DMS53 treated with DMSO at 0.1 percent for 48 hours (cell line): Measurements from ENCODE around the gene KRT6A.
"Not testable (repeated sequence)": the region's sequence is repeated elsewhere in the genome, so short reads cannot be mapped to it uniquely, and the experiment has no call there.

ENCODE experiments used
- DNase-seq: peaks from one replicate; lab custom pipeline; 2025; ENCODE audit not compliant: unreplicated experiment; lab: John Stamatoyannopoulos, UW

Gene KRT6A

DNA sequence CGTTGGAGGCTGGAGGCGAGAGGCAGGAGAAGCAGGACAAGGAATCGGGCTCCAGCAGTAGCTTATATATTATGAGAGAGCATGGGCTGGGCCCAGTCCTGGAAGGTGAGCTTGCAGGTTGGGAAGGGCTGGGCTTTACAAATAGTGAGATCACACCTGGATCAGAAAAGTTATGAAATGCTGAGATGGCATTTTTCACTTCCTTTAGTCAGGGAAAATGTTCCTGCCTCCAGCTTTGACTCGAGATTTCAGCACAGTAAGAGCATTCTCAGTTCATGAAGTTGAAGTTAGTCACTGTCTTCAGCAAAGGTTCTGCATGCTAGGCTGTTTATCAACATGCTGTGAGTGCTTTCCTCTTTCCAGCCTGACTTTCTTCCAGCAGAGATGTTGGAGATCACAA, 19.3 kb downstream of the KRT6A start, which contains the start of gene KRT6C:
Gene KRT6C, minus strand, starts transcription at position 38 of the 400 bp plus-strand sequence. CDS start 68 bp downstream, outside the sequence.
- no peak for DNase-seq

DNA sequence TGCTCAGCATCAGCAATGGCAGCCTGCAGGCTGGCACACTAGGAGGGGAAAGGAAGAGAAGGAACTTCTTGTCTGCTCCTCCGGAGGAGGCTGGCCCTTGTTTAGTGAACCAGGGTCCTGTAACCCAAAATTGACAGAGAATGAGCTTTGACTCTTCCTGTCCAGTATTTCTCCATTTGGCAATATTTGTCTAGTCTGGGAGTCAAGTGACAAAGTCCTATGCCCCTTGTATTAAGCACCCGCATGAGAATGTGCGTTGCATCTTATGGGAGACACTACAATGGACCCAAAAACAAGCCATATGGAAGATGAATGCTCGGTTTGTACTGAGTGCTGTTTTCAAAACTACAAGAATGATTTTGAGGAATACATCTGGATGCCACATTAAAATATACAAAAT, 23.2 kb downstream of the KRT6A start:
- DNase-seq: no peak

DNA sequence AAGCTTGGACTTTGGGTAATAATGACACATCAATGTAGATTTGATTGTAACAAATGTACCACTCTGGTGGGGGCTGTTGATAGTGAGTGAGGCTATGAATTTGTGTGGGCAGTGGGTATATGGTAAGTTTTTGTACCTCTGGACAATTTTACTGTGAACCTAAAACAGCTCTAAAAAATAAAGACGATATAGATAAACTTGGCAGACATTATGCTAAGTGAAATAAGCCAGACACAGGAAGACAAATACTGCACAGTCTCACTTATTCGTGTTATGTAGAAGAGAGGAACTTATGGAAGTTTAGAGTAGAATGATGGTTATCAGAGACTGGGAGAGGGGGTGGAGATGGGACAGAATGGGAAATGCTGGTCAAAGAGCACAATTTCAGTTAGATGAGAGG, 28.2 kb downstream of the KRT6A start:
- DNase-seq: no peak

DNA sequence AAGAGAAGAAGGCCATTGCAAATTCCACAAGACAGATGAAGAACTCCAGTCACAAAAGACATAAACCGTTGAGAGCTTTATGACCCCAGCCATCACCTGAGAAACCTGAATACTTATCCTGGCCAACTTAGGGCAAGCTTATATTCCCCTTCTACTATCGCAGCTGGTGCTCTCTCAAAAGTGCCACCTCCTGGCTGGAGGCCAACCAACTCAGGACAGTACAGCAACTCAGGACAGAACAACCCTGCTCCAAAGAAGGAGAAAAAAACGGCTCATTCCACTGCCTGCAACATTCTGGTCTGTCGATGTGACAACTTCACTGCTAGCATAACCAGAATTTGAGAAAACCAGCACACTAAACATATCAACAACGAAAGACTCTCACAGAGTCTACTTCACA, 31.4 kb downstream of the KRT6A start:
- no peak for DNase-seq

DNA sequence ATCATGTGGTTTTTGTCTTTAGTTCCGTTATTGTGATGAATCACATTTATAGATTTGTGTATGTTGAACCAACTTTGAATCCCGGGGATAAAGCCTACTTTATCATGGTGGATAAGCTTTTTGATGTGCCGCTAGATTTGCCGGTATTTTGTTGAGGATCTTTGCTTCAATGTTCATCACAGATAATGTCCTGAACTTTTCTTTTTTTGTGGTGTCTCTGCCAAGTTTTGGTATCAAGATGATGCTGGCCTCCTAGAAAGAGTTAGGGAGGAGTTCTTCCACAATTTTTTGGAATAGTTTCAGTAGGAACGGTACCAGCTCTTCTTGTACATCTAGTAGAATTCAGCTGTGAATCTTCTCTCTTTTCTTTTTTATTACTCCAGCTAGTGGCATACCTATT, 34.2 kb downstream of the KRT6A start:
- no peak for DNase-seq

DNA sequence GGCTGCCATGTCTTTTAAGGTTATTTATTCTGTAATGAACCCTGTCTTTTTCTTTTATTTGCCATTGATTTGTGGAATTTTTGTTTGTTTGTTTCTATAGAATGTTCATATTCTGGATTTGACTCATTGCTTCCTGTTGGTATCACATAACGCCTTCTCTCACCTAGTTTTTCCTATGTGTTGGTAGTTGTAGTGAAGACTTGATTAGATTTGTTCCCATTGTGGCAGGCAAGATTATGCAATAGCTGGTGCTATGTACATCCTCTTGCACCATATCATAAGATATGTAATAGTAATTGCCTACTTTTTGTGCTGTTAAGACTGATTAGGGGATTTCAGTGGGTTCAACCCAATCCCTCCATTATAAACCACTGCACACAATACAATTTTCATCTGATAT, 37.2 kb downstream of the KRT6A start:
- DNase-seq: no peak

DNA sequence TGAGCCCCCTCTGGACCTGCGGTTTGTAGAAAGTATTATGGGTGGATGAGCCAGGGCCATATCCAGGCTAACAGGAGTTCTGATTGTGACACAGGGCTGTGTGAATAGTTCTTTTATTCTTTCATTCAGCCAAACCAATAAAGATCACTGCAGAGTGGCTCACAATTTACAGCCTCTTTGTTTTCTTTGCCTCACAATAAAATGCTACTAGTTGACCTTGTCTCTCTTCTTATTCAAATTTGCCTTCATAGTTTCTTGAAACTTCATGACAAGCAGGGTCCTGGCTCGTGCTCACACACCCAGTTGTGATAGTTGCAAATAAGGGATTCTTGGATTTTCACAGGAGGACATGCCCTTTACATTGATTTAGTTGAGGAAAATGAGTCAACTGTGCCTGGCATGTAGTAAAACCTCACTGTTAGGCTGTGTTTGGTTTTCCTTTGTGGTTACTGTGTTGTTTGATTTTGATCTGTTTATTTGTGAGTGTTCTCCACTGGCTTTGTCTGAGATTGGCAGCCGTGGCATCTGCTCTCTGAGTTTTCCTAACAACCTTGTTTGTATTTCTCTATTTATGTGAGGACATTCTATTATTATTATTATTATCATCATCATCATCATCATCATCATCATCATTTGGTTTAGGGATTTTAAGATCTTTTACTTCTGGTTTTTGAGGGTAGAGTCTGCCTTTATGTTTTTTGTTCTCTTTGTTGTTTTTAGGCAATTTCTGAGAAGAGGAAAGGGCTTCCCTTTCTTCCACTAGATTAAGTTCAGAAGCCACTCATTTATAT, 38.5 kb downstream of the KRT6A start:
- DNase-seq: no peak

DNA sequence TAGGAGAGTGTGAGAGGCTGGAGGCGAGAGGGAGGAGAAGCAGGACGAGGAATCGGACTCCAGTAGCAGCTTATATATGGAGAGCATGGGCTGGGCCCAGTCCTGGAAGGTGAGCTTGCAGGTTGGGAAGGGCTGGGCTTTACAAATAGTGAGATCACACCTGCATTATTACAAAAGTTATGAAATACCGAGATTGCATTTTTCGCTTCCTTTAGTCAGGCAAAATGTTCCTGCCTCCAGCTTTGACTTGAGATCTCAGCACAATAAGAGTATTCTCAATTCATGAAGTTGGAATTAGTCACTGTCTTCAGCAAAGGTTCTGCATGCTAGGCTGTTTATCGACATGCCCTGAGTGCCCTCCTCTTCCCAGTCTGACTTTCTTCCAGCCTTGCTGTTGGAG, 41.0 kb downstream of the KRT6A start, which contains the start of gene KRT6B:
Gene KRT6B, minus strand, starts transcription at position 46 of the 400 bp plus-strand sequence. CDS start 68 bp downstream, outside the sequence.
- DNase-seq: no peak

DNA sequence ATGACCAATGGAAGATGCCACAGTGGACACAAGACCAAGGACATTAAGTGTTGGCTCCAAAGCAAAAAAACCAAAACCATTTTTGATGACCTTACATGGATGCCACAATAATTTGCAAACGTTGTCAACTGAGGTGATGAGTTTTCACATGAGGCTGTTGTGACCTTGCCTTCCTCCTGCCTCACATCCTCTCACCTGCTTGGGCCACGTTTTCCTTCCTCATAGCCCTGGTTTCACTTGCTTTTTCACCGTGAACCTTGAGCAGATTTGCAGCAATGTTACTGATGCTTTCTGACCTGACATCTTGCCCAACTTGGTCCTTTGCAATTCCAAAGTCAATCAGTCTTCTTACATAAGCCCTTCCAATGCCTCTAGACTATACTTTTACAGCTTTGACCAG, 44.8 kb downstream of the KRT6A start:
- no peak for DNase-seq

DNA sequence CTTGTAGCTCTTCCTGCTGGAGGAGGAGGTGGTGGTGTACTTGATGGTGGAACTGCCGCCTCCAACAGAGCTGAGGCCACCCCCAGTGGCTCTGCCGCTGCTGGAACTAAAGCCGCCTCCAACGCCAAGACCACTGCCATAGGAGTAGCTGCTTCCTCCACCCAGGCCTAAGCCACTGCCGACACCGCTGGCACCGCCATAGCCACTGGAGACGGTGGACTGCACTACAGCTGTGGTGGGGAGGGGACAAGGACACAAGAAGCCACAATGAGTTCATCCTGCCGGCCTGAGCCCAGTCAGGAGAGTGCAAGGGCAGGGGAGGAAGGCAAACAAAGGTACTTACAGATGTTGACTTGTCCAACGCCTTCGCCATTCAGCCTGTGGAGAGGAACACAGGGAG, 45.9 kb downstream of the KRT6A start:
- DNase-seq: not testable (repeated sequence)

DNA sequence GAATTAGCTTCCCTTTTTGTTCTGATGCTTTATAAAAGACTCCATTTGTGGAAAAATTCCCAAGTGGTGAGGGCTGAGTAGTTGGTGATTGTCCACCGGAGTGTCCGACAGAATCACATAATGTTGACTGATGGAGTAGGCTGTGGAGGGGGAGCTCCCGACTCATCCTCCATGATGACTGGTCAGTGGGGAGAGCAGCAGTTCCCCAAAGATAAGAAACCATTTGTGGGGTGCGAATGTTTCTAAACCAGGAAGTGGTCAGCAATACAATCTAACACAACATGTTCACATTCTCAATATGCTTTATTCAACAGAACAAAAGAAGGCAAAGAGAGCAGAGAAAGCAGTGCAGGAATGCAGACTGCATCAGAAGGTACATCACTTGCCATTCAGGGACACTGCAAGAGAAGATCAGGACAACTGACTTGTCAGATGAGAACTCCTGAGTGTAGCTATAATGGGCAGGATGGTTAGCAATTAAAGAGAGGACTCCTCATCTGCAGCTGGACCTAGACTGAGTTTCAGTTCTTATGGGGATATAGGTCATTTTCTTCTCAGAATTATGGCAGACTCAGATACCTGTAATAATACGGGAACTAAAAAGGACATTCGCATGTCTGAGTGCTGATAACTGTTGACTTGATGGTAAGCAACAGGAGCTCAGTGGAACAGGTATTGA, 46.6 kb downstream of the KRT6A start:
- DNase-seq: no peak

DNA sequence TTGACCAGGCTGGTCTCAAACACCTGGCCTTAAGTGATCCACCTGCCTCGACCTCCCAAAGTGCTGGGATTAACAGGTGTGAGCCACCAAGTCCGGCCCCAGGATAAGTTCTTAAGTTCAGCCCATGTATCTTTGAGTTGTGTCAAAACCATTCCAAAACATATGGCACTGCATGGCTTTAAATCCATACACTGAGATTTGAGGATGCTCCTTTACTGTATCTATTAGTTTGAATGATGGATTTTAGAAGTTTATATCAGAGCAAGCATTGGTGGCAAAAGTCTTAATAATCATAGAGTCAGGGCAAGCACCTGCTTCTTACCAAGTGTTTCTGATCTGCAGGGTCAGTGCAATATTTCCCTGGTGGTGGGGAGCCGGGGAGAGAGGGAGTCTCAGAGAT, 47.2 kb downstream of the KRT6A start:
- no peak for DNase-seq

DNA sequence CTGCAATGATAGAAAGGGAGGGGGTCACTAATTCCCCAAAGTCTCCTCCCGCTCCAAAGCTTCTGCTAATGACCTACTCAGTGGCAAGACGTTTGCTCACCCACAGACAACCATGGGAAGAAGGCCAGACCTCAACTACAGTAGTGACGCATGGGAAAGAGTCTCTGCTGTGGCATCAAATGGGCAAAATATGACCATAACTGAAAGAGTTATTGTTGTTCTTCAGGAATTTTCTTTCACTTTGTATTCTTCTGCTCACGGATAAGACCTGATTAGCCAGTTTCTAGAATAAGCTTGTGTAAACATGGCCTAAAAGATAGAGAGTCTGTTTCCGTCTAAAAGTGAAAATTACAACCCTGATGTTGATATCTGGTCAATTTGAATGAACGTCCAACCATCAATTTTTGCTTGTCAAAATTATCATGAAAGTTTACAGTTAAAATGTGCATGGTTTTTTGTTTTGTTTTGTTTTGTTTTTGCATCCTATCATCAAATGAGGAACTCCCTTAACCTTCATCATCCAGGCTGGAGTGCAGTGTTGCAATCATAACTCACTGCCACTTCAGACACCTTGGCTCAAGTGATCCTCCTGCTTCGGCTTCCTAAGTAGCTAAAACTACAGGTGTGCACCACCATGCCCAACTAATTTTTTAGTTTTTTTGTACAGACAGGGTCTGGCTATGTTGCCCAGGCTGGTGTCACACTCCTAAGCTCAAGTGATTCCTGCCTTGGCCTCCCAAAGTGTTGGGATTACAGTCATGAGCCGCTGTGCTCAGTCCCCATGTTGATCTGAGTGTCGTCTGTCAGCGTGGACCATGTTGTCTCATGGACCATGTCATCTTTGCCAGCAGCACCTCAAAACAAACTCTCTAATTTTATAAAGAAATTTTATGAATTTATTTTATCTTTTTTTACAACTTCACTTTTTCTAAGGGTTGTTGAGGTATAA, 48.1 kb downstream of the KRT6A start:
- no peak for DNase-seq

DNA sequence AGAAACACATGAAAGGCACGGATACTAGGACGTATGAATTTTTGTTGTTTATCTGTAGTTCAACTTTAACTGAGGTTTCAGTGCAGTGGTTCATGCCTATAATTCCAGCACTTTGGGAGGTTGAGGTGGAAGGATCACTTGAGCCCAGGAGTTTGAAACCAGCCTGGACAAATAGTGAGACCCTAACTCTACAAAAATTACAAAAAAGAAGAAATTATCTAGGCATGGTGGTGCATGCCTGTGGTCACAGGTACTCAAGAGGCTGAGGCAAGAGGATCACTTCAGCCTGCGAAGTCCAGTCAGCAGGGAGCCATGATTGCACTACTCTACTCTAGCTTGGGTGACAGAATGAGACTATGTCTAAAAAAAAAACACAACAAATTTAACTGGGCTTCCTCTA, 49.1 kb downstream of the KRT6A start:
- DNase-seq: no peak

DNA sequence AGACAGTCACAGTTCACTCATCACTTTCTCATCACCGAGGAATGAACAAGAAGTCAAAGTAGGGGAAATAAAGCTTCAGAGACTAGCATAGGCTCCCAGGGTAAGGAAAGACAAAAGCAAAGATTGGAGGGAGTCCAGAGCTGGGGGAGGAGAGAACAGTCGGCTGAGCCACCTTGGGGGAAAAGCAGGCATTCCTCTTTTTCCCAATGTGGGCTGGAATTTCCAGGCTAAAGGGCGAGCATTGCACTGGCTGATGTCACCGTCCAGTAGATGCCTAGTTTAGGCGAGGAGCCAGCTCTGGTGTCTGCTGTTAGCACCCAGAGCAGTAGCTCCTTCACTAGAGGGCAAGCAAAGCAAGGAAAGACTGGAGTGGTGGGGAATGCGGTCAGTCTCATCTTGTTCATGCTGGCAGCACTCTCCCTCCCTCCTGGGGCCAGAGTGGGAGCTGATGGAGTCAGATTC, 50.4 kb downstream of the KRT6A start:
- DNase-seq: no peak

DNA sequence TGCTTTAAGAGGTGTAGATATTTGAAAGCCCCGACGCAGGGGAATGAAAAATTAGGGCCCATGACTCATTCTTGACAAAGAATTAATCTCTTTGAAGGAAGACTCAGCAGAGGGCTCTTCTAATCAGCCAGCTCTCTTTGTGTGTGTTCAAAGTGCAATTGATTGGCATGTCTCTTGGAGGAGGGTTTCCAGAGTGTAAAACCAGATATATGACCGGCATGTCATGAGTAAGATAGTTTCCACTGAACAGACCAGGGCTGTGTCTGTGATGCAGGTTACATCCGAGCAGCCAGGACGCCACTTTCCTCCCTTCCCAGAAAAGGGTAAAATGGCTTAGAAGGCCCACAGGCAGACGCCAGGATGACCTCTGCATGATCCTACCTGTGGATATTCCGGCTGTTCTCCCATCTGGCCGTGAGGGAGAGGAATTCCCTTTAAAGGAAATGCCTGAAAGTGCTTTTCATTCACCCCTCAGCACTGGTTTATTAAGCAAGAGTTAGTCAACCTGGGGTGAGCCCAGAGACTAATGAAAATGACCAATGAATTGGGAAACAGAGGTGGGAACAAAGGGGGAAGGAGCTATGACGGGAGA, 51.6 kb downstream of the KRT6A start:
- DNase-seq: no peak

DNA sequence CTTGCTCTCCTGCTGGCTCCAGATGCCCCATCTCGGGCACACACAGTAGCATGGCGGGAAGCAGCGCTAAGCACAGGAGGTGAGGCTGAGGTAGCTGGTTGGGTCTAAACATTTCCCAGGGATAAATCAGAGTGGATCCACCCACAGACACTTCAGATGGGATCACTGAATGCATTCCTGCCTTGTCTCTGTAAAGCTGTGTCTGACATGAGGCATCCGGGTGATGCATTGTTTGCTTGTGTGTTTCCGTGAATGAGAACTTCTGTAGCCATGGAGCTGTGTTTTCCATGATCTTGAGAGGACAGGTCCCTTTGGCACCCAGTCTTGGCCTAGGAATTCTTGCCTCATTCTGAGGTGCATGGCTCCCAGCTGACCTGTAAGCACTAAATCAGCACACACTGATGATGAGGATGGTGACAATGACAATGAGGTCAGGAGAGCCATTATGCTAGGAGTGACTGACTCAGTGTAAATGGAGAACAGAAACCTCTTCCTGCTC, 52.2 kb downstream of the KRT6A start:
- DNase-seq: no peak

DNA sequence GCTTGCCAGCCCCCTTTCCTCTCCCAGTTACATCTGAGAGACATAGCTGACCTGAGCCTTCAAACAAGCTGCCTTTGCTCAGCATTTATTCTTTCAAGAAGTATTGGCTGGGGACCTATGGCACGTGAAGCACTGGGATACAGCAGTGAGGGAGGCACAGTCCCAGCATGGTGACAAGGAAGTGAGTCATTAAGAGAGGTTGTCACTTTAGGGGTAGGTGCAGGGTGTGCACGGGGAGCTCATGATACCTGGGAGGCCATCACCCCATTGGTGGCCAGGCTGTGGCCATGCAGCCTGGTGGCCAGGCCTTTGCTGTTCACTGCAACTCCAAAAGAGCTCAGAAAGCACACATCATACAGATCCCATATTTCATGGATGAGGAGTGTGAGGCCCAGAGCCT, 53.2 kb downstream of the KRT6A start:
- DNase-seq: no peak

DNA sequence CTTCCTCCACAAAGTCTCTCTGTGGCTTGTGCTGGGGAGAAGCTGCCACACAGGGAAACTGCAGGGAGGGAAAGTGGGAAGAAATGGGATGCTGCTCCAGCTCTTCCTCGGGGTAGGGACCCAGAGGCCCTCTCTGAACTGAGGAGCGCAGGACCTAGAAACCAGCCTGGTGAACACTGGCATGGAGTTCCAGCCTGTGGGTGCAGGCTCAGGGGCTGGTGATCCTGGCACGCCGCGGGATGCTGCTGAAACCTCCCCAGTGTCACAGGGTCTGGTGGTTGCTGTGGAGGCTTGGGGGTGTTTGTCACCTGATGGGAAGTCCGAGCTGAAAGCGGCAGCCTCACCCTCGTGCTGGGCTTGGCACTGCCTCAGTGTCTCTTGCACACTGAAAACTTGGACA, 53.6 kb downstream of the KRT6A start:
- no peak for DNase-seq
